KBM-7 (cell line): ENCODE results near the gene LTBP1.
"Not testable (repeated sequence)": the region's sequence is repeated elsewhere in the genome, so short reads cannot be mapped to it uniquely, and the experiment has no call there.

Experiments used
- DNase-seq: peaks from one replicate; pipeline ENCODE4 v3.0.0-alpha.2; 2015
- in situ Hi-C: fragments of 300-500 bp; cut with MboI; formaldehyde crosslinking; loops from 2 replicates; pipeline ENCODE4 v1.14.3; 2020; ENCODE audit warnings: low sequenced_read_pairs, low pct_unique_long_range_greater_than_20kb, mixed read lengths

Gene LTBP1

GRCh38 chr2:33153008-33153407 lies 206.3 kb downstream of the LTBP1 start:
- in situ Hi-C loops, result no loop called here
- no peak for DNase-seq

DNA sequence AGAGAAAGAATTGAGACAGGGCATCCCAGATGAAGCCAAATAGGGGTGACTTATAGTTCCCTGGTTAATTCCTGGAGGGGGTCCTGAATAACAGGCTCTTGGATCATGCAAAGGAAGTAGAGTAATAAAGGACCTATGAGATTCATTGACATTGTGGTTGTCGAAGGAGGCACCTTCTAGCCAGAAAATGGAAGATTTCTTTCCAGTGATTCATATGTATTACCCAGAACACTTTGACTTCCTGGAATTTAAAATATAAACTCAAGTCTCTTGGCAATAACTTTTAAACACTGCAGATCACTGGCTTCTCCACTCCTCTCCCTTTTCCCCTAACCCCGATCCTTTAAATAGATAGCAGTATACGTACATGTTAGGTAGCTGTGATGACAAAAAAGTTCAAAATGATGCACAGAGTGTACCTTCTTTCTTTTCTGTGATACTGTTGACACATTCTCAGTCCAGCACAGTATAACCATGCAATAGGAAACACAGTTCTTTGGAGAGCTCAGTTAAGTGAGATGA lies 211.8 kb downstream of the LTBP1 start:
- no peak for DNase-seq
- in situ Hi-C loops, result no loop called here

- in situ Hi-C loops, result no loop called here
- no peak for DNase-seq
Measured at GRCh38 chr2:33160191-33160590, 213.4 kb downstream of the LTBP1 start.

GRCh38 chr2:33166287-33166881 lies 219.6 kb downstream of the LTBP1 start:
- no peak for DNase-seq

GRCh38 chr2:33167622-33168245 lies 221.0 kb downstream of the LTBP1 start:
- in situ Hi-C loops, result no loop called here
- DNase-seq, result no peak

More at GRCh38 chr2:33166287-33166881, 219.6 kb downstream of the LTBP1 start:
- in situ Hi-C loops, result no loop called here

- in situ Hi-C loops, result no loop called here
- no peak for DNase-seq
Measured at GRCh38 chr2:33168425-33168824, 221.7 kb downstream of the LTBP1 start.

DNA sequence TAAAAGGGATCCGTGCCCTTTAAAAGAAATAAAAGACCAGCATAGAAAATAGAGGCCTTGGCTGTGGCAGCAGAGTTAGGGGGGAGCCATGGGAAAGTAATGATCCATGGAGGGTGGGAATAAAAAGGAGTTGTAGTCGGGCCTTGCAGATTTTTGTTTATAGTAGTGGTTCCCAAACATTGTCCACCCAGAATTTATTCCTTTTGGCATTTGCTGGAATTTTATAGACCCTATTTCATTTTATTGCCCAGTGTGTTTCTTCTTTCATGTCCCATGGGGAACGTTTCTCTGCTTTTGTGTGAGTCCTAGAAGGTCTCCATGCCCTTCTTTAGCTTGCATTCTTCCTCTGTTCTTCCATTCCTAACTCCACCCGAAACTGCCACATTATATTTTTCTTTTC lies 222.2 kb downstream of the LTBP1 start:
- DNase-seq, result no peak
- in situ Hi-C loops, result no loop called here

GRCh38 chr2:33170251-33170650 lies 223.5 kb downstream of the LTBP1 start:
- in situ Hi-C loops, DNase-seq: not testable (repeated sequence)

DNA sequence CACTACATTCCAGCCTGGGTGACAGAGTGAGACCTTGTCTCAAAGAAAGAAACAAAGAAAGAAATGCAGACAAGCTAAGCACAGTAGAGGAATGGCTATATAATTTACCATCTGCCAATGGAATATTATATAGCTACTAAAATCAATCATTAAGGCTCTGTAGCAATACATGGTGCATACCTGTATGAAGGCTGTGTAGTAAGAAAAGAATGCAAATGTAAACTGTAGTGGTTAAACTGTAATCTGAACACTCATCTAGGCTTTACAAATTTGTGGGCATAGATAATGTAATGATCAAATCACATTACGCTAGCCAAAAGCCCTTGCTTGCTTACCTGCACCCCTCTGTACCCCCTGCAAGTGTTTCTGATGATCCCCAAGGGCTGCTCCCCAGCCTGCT lies 230.9 kb downstream of the LTBP1 start:
- no peak for DNase-seq
- in situ Hi-C loops, result no loop called here

DNA sequence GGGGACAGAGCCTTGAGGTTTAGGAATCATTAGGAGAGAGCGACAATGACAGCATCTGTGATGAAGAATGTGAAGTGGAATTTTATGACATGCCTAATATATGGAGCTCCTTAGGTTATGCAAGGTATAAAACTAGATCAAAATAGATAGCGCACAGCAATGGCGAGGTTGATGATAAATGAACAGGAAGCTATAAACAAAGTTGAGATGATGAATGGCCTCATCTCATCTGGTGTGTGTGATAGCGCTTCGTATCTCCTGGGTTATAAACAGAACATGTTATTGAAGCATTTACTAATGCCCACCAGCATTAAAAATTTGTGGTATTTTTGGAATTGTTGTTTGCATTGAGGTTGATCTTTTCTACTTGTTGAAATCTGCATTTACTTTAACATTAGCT lies 231.5 kb downstream of the LTBP1 start:
- DNase-seq, result no peak
- in situ Hi-C loops, result no loop called here

DNA sequence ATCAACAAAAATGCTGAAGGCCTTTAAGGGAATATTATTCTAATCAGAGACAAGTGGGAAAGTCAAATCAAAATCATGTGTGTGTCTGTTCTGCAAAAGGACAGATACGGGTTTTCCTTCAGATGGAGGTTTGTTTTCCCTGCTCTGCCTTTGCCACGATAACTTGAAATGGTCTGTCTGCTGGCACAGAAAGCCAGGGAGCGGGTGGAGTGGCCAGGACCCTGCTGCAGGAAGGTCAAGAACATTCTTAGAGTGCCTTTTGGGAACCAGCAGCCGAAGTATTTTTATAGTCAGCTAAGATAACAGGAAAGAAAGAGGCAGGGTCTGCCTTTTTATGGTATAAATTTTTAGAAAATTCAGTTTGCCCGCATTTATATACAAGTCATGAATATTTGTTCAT lies 234.2 kb downstream of the LTBP1 start:
- no peak for DNase-seq
- in situ Hi-C loops, result no loop called here

- in situ Hi-C loops, result no loop called here
- DNase-seq, result no peak
Measured at GRCh38 chr2:33181466-33181865, 234.7 kb downstream of the LTBP1 start.

DNA sequence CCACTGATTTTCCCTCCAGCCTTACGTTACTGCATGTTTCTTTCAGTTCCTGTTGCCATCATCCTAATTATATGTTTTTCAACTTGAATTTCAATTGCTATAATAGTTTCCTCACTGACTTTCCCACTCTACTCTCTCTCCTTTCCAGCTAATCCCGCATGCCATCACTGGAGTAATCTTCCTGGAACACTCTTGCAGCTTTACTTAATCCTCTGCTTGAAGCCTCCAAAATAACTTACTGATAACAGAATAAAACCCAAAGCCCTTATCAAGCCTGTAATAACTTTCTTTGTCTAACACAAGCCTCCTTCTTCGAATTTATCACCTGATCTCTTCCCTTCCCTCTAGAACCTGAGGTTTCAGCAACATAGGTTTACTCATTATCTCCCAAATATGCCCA lies 237.3 kb downstream of the LTBP1 start:
- no peak for DNase-seq
- in situ Hi-C loops, result no loop called here

- DNase-seq, result no peak
- in situ Hi-C loops, result no loop called here
Measured at GRCh38 chr2:33186937-33187336, 240.2 kb downstream of the LTBP1 start.

DNA sequence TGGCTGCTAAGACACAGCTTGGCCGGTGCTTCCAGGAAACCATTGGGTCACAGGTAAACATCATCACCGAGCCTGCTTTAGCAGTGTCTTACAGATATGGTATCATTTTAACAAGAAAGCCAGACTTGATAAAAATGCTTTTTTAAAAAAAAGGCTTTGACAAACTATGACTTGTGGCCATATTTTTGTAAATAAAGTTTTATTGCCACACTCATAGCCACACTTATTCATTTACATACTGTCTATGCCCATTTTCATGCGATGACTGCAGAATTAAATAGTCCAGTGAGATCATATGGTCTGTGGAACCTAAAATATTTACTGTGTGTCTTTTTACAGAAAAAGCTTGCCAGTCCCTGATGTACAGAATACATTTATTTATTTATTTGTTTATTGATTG lies 242.0 kb downstream of the LTBP1 start:
- no peak for DNase-seq
- in situ Hi-C loops, result no loop called here

GRCh38 chr2:33190393-33190937 lies 243.7 kb downstream of the LTBP1 start:
- in situ Hi-C loops, result no loop called here

GRCh38 chr2:33195891-33196290 lies 249.1 kb downstream of the LTBP1 start:
- DNase-seq, result no peak

More at GRCh38 chr2:33190393-33190937, 243.7 kb downstream of the LTBP1 start:
- no peak for DNase-seq

GRCh38 chr2:33196700-33197099 lies 249.9 kb downstream of the LTBP1 start:
- in situ Hi-C loops, result no loop called here
- DNase-seq, result no peak

More at GRCh38 chr2:33195891-33196290, 249.1 kb downstream of the LTBP1 start:
- in situ Hi-C loops, result no loop called here

- in situ Hi-C loops, result no loop called here
- no peak for DNase-seq
Measured at GRCh38 chr2:33197198-33197938, 250.6 kb downstream of the LTBP1 start.
